CD4-positive, alpha-beta T cell treated with Interleukin-1 beta for 1 hour (primary cell): ENCODE measurements around the gene BPIFA2.
"Not testable (repeated sequence)": the region's sequence is repeated elsewhere in the genome, so short reads cannot be mapped to it uniquely, and the experiment has no call there.

Experiments used
- DNase-seq, 2 donors: peaks; one replicate each; pipeline ENCODE4 v3.0.0-alpha.2; 2020 to 2022

The BPIFA2 gene, protein sequence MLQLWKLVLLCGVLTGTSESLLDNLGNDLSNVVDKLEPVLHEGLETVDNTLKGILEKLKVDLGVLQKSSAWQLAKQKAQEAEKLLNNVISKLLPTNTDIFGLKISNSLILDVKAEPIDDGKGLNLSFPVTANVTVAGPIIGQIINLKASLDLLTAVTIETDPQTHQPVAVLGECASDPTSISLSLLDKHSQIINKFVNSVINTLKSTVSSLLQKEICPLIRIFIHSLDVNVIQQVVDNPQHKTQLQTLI

DNA sequence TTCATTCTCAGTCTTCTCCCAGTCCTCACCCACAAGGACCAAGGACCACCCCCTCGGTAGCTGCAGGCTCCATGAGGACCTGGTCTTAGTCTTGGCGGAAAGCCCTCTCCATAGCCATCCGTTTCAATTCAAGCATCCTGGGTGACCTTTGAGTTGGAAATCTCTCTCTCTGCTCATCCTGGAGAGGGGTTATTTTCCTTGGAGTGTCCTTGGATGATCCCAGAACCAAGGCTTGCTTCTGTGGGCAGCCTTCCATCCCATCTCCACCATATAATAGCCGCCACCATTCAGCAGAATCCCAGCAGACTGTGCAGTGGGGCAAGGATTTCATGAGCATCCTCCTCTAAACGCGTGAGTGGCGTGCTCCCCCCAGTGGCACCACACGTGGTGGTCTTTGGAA lies at the start of gene BPIFA2:
BPIFA2 (plus strand) TSS at position 301 of the 400 bp plus-strand sequence. CDS start 987 bp downstream, outside the sequence.
- DNase-seq = no peak

DNA sequence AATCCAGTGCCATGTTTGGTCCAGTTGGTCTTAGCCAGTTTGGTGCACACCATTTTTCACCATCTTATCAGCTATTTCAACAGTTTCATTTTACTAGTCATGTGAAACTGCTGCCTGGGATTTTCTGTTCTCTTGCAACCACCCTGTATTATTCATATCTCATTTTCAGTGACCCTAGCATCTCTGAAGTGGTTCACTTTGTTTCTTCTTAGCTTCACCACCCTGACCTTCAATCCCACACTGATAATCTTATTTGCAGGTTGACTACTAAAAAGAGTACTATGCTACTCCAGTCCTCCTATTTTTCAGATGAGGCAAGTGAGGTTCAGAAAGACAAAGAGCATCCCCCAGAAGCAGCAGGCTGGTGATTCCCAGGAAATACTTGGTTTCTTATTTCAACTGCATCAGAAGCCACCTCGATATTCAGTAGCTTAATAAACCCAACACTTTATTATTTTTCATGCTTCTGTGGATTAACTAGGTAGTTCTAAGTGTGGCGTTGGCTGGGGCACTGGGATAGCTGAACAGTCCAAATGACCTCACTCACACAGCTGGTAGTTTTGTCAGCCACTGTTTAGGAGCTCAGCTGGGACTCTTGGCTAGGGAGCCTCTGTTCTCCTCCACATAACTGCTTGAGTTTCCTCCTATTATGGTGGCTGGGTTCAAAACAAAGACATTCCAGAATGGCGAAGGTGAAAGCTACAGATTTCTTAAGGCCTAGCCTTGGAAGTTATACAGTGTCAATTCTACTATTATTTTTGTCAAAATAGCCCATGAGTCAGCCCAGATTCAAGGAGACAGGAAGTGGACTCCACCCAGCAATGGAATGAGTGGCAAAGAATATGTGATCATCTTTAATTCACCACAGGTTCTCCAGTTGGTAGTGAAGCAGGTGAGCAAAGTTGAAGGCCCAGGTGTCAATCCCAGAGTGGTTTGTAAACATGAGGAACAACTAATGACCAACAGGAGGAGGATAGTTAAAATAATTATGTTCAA lies 47.9 kb upstream of the BPIFA2 start:
- no peak for DNase-seq

DNA sequence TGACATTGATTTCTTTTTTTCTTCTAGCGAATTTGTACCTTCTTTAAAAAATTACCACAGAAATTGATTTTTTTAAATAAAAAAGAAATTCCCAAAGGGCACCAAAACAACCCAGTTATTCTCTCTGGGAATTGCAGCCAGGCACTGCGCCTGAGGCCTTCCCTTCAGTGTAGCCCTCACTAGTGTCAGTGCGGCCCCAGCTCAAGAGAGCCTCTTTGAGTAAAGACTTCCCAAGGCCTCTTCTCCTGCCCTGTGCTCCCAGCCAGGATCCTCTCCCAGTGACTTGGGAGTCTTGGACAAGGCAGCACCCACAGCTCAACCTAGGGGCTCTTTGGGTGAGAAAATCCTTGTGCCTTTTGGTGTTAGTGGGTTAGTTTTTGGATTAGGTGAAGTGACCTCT lies 47.0 kb upstream of the BPIFA2 start:
- DNase-seq = no peak

DNA sequence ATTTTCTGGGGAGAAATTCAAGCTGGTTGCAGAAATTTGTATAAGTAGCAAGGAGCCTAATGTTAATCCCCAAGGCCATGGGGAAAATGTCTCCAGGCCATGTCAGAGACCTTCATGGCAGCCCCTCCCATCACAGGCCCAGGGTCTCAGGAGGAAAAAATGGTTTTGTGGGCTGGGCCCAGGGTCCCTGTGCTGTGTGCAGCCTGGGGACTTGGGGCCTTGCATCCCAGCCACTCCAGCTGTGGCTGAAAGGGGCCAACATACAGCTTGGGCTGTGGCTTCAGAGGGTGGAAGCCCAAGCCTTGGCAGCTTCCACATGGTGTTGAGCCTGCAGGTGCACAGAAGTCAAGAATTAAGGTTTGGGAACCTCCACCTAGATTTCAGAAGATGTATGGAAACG lies 45.7 kb upstream of the BPIFA2 start:
- not testable (repeated sequence) for DNase-seq

DNA sequence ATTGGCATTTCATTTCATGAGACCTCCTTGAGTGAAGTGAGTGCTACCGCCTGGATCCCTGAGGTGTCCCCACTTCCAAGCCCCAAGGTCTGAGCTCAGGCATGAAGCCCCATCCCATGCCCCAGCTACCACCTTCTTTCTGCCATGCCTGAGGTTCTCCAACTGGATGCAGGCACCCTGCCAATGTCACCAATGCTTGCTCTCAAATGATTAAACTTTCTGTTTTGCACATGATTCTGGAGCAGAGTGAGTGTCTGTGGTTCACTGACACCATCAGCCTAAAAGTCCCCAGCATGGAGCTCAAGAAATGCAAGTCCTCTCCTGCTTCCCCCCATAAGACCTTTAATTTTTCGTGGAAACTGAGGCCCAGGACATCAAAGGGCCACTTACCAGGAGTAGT lies 43.7 kb upstream of the BPIFA2 start:
- no peak for DNase-seq

DNA sequence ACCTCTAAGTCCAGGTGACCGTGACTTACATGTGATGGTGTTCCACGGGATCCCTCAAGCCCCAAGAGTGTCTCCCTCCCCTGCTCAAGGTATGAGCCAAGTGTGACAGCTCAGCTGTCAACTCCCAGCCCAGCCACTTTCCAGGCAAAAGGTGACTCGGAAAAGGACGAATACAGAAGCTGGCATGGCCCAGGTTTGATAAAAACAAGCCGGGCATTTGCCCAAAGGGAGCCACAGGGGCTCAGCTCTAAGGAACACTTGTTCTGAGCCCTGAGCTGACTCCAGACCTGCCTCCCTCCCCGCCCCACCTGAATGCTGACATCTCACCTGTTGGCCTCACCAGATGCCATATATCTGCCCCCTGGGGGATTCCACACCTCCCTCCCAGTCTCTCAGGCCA lies 43.0 kb upstream of the BPIFA2 start:
- DNase-seq = no peak

DNA sequence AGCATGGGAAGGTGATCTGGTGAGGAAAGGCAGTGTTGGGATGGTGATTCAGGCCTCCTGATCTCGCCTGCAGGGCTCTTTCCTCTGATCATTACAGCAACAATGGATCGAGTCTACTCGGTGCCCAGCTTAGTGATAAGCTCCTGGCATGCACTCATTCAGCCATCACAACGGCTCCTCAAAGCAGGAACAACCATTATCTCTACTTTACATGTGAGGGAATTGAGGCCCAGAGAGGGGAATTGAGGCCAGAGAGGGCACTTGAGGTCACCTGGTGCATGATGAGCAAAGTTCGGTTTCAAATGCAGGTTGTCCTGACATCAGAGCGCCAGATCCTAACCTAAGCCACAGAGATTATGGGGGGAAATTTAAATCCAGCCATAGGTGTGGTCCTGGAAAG lies 42.0 kb upstream of the BPIFA2 start:
- no peak for DNase-seq

DNA sequence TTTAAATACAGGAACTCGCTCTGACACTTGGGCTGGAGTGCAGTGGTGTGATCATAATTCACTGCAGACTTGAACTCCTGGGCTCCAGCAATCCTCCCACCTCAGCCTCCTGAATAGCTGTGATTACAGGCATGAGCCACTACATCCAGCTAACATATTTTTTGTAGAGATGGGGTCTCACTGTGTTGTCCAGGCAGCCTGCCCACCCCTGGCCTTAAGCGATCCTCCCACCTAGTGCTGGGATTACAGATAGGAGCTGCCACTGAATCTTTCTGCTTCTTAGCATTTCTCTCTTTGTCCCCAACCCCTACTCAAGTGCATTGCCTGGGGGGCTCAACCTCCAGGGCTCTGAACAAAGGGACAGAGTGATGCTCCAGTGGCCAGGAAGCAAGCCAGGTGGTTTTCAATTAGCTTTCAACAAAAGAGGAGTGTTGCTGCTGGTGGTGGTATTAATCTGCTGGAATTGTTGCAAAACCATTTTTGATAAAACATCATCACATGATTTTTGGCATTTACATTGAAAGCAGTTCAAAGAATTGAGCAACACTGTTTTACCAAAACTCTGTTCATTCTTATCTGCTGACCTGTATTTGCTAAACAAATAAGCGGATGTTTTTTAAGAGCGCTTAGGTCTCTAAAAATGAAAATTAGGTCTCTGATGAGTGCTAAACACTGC lies 40.4 kb upstream of the BPIFA2 start:
- no peak for DNase-seq

DNA sequence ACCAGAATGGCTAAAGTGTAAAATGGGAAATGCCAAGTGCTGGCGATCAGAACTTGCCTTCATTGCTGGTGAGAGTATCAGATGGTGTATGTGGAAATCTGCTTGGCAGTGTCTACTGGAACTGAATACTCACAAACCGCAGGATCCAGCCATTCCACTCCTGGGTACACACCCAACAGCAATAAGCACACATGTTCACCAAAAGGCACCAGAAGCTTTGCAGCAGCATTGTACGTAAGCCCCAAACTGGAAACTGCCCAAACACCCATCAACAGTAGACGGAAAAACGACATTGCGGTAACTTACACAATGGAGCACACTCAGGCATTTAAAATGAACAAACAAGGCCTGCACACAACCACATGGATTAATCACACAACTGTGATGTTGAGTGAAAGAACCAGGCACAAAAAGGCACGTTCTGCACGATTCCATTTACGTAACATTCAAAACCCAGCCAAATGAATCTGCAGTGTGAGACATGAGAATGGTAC lies 37.3 kb upstream of the BPIFA2 start:
- no peak for DNase-seq

DNA sequence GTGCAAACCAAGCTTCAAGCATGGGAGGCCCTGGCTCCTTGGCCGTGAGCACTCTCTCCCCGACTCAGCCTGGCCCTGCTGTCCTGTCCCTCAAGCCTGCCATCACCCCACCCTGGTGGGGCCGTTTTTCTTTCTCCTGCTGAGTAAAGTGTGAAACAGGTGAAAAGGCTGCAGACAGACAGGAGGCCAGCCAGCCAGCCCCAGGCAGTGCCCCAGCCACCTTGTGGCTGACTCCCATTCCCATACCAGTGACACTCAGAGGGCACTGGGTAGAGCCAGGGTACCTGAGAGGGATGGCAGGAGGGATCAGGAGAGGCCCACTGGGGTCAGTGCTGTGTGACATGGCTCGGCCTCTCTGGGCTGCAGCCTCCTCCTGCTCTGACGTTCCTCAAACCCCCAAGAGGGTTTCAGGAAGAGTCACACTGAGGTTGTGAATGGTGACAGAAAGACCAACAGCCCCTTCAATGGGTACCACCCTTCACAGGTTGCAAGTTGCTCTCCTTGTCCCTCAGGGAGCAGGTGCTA lies 35.9 kb upstream of the BPIFA2 start:
- DNase-seq = no peak

DNA sequence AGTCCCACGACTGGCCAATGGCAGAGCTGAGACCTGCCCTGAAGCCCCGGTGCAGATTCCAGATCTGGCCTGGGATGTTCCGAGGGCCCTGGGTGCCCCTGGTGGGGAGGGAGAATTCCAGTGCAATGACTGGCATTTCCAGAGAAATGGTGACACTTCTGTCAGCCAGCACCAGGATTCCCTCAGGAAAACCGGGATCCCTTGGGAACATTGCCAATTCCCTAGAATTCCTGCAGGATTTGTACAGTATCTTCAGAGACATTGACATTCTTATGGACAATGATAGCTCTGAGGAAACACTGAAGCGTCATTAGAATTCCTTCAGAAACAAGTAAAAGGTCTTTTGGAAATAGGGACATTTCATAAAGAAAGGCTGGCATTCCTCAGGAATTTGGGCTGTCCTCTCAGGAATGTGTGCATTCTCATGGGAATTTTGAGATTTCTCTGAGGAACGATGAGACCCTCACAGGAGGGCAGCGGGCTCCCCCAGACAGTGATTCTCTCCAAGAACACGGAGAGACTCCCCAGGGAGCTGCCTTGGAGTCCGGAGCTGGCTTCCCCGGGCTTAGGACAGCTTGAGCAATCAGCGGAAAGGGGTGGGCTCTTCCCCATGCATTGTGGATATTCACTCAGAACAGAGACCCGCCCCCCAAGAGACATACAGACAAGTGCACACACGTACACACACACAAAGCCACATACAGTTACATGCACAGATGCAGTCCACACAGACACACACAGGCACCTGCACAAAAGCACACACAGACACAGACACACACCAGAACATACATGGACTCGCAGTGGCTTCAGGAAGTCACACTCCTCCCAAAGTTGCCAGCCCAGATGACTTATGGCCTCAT lies 35.2 kb upstream of the BPIFA2 start:
- DNase-seq = no peak

DNA sequence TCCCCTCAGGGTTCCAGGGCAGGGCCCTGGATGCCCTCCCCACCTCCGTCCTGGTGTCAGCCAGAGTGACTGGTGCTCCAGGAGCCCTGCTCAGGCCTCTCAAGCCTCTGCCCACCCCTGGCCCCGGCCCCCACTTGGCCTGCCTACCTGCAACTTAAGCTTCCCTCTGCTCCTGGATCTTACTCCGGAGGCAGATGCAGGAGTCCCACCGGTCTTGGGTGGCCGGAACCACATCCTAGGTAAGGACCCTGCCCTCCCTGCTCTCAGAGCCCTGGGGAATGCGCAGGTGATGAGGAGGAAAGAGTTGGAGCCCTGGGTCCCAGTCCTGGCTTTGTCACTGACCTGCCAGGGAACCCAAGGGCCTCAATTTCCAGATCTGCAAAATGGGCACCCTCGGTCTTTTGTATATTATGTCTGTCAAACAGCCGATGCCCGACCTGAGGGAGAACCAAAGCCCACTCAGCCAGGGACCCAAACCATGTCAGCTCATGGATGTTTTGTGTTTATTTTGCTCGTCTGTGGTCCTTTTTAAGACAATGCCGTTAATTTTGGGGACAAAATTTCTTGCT lies 34.5 kb upstream of the BPIFA2 start:
- no peak for DNase-seq

DNA sequence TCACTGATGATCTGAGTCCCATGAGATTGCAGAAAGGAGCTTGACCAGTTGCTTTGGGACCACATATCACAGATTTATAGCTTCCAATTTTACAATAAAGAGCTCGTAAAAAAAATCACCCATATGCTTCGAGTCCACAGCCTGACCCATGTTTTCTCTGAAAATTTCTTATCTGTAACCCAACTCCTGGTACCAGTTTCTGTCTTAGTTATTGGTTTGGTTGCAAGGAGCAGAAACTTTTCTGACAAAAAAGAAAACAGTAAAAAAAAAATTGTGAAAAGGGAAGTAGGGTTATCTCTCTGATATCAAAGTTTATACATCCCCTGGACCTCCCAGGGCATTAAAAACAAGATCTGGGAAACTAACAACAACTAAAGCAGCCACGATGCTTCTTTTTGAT lies 30.8 kb upstream of the BPIFA2 start:
- DNase-seq = no peak

DNA sequence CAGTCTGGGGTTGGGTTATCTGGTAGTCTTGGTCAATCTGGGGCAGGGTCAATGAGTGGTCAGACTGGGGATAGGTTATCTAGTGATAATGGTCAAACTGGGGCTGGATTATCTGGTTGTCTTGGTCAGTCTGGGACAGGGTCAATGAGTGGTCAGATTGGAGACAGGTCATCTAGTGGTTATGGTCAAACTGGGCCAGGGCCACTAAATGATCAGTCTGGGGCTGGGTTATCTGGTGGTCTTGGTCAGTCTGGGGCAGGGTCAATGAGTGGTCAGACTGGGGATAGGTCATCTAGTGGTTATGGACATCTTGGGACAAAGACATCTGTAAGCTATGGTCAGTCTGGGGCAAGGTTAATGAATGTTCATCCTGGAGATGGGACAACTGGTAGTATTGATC lies 28.5 kb upstream of the BPIFA2 start:
- DNase-seq = no peak

DNA sequence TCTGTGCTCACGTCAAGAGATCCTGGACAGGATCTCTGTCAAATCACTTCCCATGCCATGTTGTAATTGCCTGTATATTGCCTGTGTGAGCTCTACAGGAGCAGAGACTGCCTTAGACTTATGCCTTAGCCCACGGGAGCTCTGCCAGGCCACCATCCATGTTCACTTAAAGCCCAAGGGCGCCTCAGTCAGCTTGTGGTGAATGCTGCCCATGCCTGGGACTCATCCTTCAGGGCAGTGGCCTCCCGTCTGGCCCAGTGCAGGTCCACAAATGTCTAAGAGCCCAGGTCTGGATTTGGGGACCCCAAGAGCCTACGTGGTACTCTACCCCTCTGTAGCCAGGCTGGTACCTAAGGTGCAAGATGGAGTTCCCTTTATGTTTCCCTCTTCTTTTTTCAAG lies 22.4 kb upstream of the BPIFA2 start:
- no peak for DNase-seq

DNA sequence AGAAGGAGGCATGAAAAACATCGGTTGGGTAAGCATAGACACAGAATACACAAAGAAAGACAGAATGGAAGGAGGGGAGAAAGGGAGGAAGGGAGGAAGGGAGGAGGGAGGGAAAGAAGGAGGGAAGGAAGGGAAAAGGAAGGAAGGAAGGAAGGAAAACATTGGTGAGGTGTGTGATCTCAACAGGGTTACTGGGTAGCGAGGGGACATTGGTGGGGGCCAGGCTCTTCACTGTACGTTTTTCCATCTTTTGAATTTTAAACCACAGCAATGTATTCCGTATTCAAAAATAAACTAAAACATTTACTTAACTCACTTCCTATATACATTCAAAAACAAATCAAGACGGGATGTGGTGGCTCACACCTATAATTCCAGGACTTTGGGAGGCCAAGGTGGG lies 20.7 kb upstream of the BPIFA2 start:
- no peak for DNase-seq

DNA sequence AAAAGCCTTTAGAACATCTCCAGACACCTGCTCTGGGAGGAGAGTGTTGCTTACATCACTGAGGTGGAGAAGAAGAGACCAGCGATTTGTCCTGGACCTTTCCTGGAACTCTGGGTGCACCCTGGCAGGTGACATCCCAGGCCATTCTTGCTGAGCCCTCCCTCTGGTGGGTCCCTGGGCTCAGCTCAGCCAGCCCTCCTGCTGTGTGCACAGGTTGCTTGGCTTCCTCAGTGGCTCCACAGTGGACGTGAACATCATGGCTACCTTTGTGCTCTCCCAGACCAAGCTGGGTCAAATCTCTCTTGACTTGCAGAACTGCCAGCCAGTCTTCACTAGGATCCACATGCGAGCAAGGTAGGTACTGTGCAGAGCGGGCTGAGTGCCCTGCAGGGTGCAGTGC lies 19.9 kb upstream of the BPIFA2 start:
- no peak for DNase-seq

DNA sequence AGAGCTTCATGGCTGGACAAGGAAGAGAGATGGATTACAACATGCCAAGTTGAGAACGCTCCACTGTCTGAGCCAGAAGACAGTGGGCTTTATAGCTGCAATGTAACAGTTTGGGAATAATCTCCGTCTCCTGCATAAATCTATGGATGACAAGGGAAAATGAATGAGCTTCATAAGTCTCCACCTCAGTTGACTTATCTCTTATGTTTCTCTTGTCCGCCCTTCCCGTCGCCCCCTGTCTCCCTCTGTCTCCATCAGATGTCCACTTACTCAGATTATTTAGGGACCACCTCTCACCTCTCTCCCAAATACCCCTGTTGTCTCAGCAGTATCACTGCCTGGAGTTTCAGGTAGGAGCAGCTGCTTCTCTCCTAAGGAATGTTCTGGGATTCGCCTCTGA lies 13.7 kb upstream of the BPIFA2 start:
- no peak for DNase-seq

DNA sequence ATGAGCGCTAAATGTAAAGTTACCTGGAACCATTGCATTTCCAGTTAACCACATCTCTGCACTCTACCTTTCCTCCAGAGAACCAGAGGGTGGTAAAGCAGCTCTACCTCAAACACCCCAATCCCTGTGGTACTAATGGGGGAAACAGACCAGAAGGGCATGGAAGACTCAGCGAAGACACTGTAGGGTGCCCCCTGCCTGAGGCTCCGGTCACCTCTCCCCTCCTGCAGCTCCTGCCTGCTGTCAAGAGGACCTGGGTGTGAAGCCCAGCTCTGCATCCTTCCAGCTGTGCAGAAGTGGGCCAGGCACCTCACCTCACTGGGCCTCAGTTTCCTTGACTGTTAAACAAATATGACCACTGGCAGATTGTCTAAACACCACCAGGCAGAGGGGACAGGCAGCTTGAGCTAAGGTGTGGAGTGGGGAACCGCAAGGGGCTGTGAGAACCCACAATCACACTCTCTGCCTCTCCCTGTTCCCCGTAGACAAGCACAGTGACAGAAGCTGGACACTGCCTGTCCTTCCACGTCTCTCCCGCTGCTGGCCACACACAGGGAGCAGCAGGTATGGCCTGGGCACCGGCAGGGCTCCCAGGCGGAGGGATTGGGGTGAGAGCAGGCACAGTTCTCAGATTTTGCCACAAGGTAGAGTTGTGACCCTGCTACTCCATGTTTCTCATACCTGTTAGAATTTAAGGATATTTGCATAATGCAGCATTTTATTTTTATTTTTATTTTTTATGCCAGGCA lies 9.1 kb upstream of the BPIFA2 start:
- DNase-seq = no peak

DNA sequence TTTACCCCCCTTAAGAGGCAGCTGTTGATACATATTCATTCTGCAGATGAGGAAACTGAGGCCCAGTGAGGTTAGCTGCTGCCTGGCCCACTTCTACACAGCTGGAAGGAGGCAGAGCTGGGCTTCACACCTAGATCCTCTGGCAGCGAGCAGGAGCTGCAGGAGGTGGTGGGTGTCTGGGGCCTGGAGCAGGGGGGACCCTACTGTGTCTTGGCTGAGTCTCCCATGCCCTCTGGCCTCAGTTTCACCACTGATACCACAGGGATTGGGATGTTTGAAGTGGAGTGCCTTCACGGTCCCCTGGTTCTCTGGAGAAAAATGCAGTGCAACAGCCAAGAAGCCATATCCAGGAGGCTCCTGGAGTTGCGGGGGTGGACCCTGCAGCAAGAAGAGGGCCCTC lies 8.2 kb upstream of the BPIFA2 start:
- DNase-seq = no peak

DNA sequence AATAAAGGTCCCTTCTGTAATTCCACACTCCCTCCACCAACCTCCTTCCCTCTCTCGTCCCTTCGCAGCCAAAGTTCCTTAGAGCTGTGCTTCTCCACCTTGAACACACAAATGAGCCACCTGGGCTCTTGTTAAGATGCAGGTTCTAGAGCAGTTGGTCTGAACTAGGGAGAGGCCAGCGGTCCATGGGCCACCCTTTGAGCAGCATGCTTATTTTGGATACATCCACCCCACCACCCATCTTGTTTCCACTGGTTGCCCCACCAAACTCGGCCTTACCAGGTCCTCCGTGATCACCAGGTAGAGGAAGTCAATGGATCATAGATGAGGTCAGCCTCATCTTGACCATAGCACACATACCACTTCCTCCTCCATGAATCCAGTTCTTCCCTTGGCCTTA lies 7.3 kb upstream of the BPIFA2 start:
- DNase-seq = no peak
